SK-N-SH (cell line): Measurements from ENCODE around the gene THSD8. TPM values are rescaled to one million over a fixed set of nuclear protein-coding genes. Genes with fewer than 3 reads are reported as not detected.

ENCODE experiments used
- CTCF ChIA-PET: fragments of 300-600, 350-600 bp; formaldehyde crosslinking; extraction: SDS; loops from one replicate; lab custom pipeline; 2021; lab: Yijun Ruan, JAX
- POLR2A ChIA-PET: fragments of 350-600 bp; sonication (Branson Sonifier 250); formaldehyde crosslinking; extraction: SDS; loops from one replicate; lab custom pipeline; 2020; ENCODE audit warnings: antibody characterized with exemption, inconsistent platforms; lab: Yijun Ruan, JAX
- DNase-seq: peaks from one replicate; pipeline ENCODE4 v3.0.0; 2012
- H2AFZ ChIP-seq: fragments of 200-600 bp; sonication (generic); 2 replicates; pipeline ENCODE4 v1.8.1; 2016; ENCODE audit warnings: antibody characterized with exemption, mild to moderate bottlenecking, low read depth
- H3F3A ChIP-seq: fragments of 200-600 bp; sonication (generic); replicated peaks from 2 replicates; pipeline ENCODE3; 2016; ENCODE audit warnings: antibody characterized with exemption, mild to moderate bottlenecking; ENCODE audit not compliant: insufficient read depth
- H3K27ac ChIP-seq, 2 experiments: fragments of 200-500 bp in 1 of 2; fragments of 200-600 bp in 1 of 2; sonication (Bioruptor generic) in 1 of 2; sonication (generic), shearing (Covaris generic) in 1 of 2; 2 replicates each; pipeline versions ENCODE4 v1.5.1 to v1.6.1; 2014 to 2016; ENCODE audit warnings: low read depth in 2 of 2, inconsistent platforms in 1 of 2, low read length in 1 of 2, mild to moderate bottlenecking in 1 of 2, mixed read lengths in 1 of 2
- H3K27me3 ChIP-seq: fragments of 200-600 bp; sonication (generic), shearing (Covaris generic); 2 replicates; pipeline ENCODE4 v1.6.1; 2016; ENCODE audit warnings: mixed run types; ENCODE audit not compliant: insufficient read depth
- H3K36me3 ChIP-seq, 2 experiments: fragments of 200-500 bp in 1 of 2; fragments of 200-600 bp in 1 of 2; sonication (Bioruptor generic) in 1 of 2; sonication (generic) in 1 of 2; replicated peaks in 1 of 2; 2 replicates each; pipeline versions ENCODE3 to v1.5.1; 2014 to 2016; ENCODE audit warnings: low read length in 1 of 2, mild to moderate bottlenecking in 1 of 2; ENCODE audit not compliant: insufficient read depth in 2 of 2, control insufficient read depth in 1 of 2
- H3K4me1 ChIP-seq, 2 experiments: fragments of 200-500 bp in 1 of 2; fragments of 200-600 bp in 1 of 2; sonication (Bioruptor generic) in 1 of 2; sonication (generic), shearing (Covaris generic) in 1 of 2; 2 replicates each; pipeline versions ENCODE4 v1.5.1 to v1.6.1; 2014 to 2016; ENCODE audit warnings: low read depth in 1 of 2, low read length in 1 of 2, mixed run types in 1 of 2; ENCODE audit not compliant: insufficient read depth in 2 of 2, control insufficient read depth in 1 of 2
- H3K4me2 ChIP-seq: fragments of 200-600 bp; sonication (generic), shearing (Covaris generic); 2 replicates; pipeline ENCODE4 v1.6.1; 2017; ENCODE audit warnings: mixed run types
- H3K4me3 ChIP-seq, 2 experiments: fragments of 200-500 bp in 1 of 2; fragments of 200-600 bp in 1 of 2; sonication (Bioruptor generic) in 1 of 2; sonication (generic), shearing (Covaris generic) in 1 of 2; 2 replicates each; pipeline versions ENCODE4 v1.5.1 to v1.8.1; 2014 to 2016; ENCODE audit warnings: low read depth in 2 of 2, inconsistent platforms in 1 of 2, low read length in 1 of 2, mild to moderate bottlenecking in 1 of 2, mixed read lengths in 1 of 2, moderate library complexity in 1 of 2
- H3K79me2 ChIP-seq: fragments of 200-600 bp; sonication (generic); 2 replicates; pipeline ENCODE4 v1.8.1; 2017; ENCODE audit warnings: mild to moderate bottlenecking; ENCODE audit not compliant: insufficient read depth
- H3K9ac ChIP-seq: fragments of 200-600 bp; sonication (generic); 2 replicates; pipeline ENCODE4 v1.6.1; 2017; ENCODE audit warnings: mixed run types
- H3K9me2 ChIP-seq: fragments of 200-600 bp; sonication (generic); 2 replicates; pipeline ENCODE4 v1.6.1; 2017; ENCODE audit warnings: mixed run types
- H3K9me3 ChIP-seq: fragments of 200-600 bp; sonication (generic); 2 replicates; pipeline ENCODE4 v1.6.1; 2017; ENCODE audit warnings: mixed run types, mild to moderate bottlenecking, moderate library complexity
- H4K20me1 ChIP-seq: fragments of 200-600 bp; sonication (generic); 2 replicates; pipeline ENCODE4 v1.6.1; 2017; ENCODE audit warnings: mild to moderate bottlenecking, mixed run types; ENCODE audit not compliant: insufficient read depth
- CHD2 ChIP-seq: fragments of 150-350 bp; IDR thresholded peaks from 2 replicates; pipeline ENCODE4 v1.6.1; 2018; ENCODE audit warnings: low read length; ENCODE audit not compliant: partially characterized antibody
- EZH2phosphoT487 ChIP-seq: fragments of 200-600 bp; sonication (generic); IDR thresholded peaks from 2 replicates; pipeline ENCODE4 v1.6.1; 2017; ENCODE audit warnings: low read depth, mixed run types, mild to moderate bottlenecking, antibody characterized with exemption, moderate library complexity, borderline replicate concordance
- GATA2 ChIP-seq: sonication (generic); formaldehyde crosslinking; IDR thresholded peaks from 2 replicates; pipeline ENCODE4 v1.5.0; 2020; ENCODE audit warnings: mild to moderate bottlenecking, missing genetic modification reagents
- MEF2A ChIP-seq: IDR thresholded peaks from 2 replicates; pipeline ENCODE4 v1.4.0; 2012; ENCODE audit warnings: low read depth, borderline replicate concordance
- MXI1 ChIP-seq: IDR thresholded peaks from 2 replicates; pipeline ENCODE4 v1.6.1; 2012; ENCODE audit warnings: mild to moderate bottlenecking, low read depth, low read length, improper control_type of control experiment
- NFIC ChIP-seq: IDR thresholded peaks from 2 replicates; pipeline ENCODE4 v1.4.0; 2012; ENCODE audit warnings: borderline replicate concordance
- NRF1 ChIP-seq: IDR thresholded peaks from 2 replicates; pipeline ENCODE4 v1.6.1; 2012; ENCODE audit warnings: low read depth, mild to moderate bottlenecking, low read length
- RAD21 ChIP-seq: IDR thresholded peaks from 2 replicates; pipeline ENCODE4 v1.6.1; 2012; ENCODE audit warnings: mild to moderate bottlenecking, low read length
- RCOR1 ChIP-seq: fragments of 150-350 bp; IDR thresholded peaks from 2 replicates; pipeline ENCODE4 v1.6.1; 2017; ENCODE audit warnings: antibody characterized with exemption, low read length
- SIN3A ChIP-seq: IDR thresholded peaks from 2 replicates; pipeline ENCODE4 v1.6.1; 2012; ENCODE audit warnings: low read depth, mild to moderate bottlenecking, low read length, moderate library complexity, borderline replicate concordance
- SMC3 ChIP-seq: IDR thresholded peaks from 2 replicates; pipeline ENCODE4 v1.6.1; 2012; ENCODE audit warnings: low read depth, low read length, improper control_type of control experiment
- TAF1 ChIP-seq: IDR thresholded peaks from 2 replicates; pipeline ENCODE4 v1.6.1; 2012; ENCODE audit warnings: low read depth, mild to moderate bottlenecking, low read length, moderate library complexity, borderline replicate concordance
- YY1 ChIP-seq: IDR thresholded peaks from 2 replicates; pipeline ENCODE4 v1.4.0; 2012; ENCODE audit warnings: low read depth, mild to moderate bottlenecking
- WGBS: methylation state at CpG from one replicate; pipeline ENCODE4 v1.1.6; 2017; ENCODE audit warnings: low lambda C conversion rate; 5-methylcytosine and 5-hydroxymethylcytosine counted together
- polyA plus RNA-seq, 3 experiments: library from polyadenylated mRNA; depleted of rRNA; stranded (reverse); fragments of >200 nt; gene quantifications; 2 replicates each; pipeline ENCODE4 v1.2.3, GENCODE V29; 2012
- TF ChIP-seq, protein P1 (sequence below): IDR thresholded peaks from 2 replicates; pipeline ENCODE4 v1.4.0; 2012; ENCODE audit warnings: low read depth, borderline replicate concordance
- TF ChIP-seq, protein P2 (sequence below): IDR thresholded peaks from 2 replicates; pipeline ENCODE4 v1.4.0; 2012; ENCODE audit warnings: low read depth
- TF ChIP-seq, protein P3 (sequence below): IDR thresholded peaks from 2 replicates; pipeline ENCODE4 v1.6.1; 2012; ENCODE audit warnings: mild to moderate bottlenecking, low read depth, low read length, moderate library complexity

Gene THSD8
- polyA plus RNA-seq, 1 of the 3 experiments (the other 2 are of a cell fraction) = not detected

- H3K79me2 ChIP-seq = no peaks in the 10 kb centered on the region
- H3K27ac ChIP-seq = peak within 1 kb of the TSS in 1 of 2 experiments; percentile 73; a peak in 1 of 4 replicates
- no peaks in the 10 kb centered on the region for H3K36me3 ChIP-seq
- H3K9me3 ChIP-seq = no peaks in the 10 kb centered on the region
- peak within 1 kb of the TSS; percentile 79 for H2AFZ ChIP-seq
- CTCF ChIA-PET = interaction anchor here (1.0 to 12.1 kb wide), 8 partner anchors 12 to 73 kb away, joined by 3 to 447 read pairs (median 10); partner anchors contain the start of genes JUNB, PRDX2 and THSD8
- H3K9ac ChIP-seq = peak within 1 kb of the TSS; percentile 70
- H3K4me3 ChIP-seq = peak within 1 kb of the TSS; percentile 73 to 75
- no peaks in the 10 kb centered on the region for H4K20me1 ChIP-seq
- 46% methylated on average over 27 of the region's 58 CpGs for WGBS
- peaks cover 25% of the 10 kb centered on the region for H3F3A ChIP-seq
- no peaks in the 10 kb centered on the region for H3K27me3 ChIP-seq
- DNase-seq = no peak
- POLR2A ChIA-PET = interaction anchor here (0.7 kb wide), 1 partner anchor 17 kb away, joined by 3 read pairs; no protein-coding TSS in a partner anchor
- H3K4me1 ChIP-seq = peaks cover 19 to 50% of the 10 kb centered on the region in 2 experiments; a peak in 3 of 4 replicates
- H3K9me2 ChIP-seq = no peaks in the 10 kb centered on the region
- peak within 1 kb of the TSS; percentile 96 for H3K4me2 ChIP-seq
- TF ChIP-seq SIN3A (no peak), MEF2A (no peak), NRF1 (no peak), EZH2phosphoT487 (no peak)
- TF ChIP-seq, protein P1, sequence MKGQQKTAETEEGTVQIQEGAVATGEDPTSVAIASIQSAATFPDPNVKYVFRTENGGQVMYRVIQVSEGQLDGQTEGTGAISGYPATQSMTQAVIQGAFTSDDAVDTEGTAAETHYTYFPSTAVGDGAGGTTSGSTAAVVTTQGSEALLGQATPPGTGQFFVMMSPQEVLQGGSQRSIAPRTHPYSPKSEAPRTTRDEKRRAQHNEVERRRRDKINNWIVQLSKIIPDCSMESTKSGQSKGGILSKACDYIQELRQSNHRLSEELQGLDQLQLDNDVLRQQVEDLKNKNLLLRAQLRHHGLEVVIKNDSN = peak; percentile 75; the same call in 1 of the 2 replicates
- TF ChIP-seq, protein P2, sequence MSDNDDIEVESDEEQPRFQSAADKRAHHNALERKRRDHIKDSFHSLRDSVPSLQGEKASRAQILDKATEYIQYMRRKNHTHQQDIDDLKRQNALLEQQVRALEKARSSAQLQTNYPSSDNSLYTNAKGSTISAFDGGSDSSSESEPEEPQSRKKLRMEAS = 0 out of 2 replicates have a peak, but pooled peaks have one; percentile 13
These were observed 27.0 kb upstream of the THSD8 start, which contains the start of gene HOOK2 for GRCh38 chr19:12774588-12775555. Gene HOOK2 (minus strand): TSS chr19:12775552. CDS start chr19:12775449, 103 bp downstream.

DNA sequence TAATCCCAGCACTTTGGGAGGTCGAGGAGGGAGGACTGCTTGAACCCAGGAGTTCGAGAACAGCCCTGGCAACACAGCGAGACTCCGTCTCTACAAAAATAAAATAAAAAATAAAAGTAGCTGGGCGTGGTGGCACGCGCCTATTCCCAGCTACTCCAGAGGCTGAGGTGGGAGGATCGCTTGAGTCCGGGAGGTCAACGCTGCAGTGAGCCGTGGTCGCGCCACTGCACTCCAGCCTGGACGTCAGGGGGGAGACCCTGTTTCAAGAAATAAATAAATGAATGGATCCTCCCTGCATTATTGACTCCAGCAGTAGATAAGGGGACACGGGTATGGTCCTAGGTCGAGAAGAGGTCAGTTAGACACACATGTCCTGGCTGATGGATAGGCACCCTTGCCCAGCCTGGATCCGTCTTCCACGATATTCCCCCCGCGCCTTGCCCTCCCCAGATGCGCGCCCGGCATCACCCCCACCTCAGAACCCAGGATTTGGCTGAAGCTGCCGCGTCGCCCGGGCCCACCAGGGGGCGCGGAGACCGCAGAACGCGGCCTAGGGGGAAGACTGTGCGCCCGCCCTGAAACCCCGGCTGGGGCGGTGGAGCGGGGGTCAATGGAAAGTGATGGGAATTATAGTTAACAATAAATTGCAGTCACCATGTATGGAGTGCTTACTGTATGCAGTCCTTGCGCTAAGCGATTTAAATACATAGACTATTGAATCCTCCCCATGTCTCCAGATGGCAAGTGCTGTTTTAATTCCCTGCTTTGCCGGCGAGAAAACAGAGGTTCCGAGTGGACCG lies 24.5 kb upstream of the THSD8 start:
- H4K20me1 ChIP-seq = no peaks in the 10 kb centered on the region
- no peaks in the 10 kb centered on the region for H3K36me3 ChIP-seq
- H3K27me3 ChIP-seq = no peaks in the 10 kb centered on the region
- H3K27ac ChIP-seq = peak overlapping the region; percentile 90 to 98
- ChIA-PET POLR2A (interaction anchor here (1.0 to 3.5 kb wide), 6 partner anchors 12 to 70 kb away, joined by 3 to 88 read pairs (median 5); partner anchors contain the start of gene JUNB), CTCF (interaction anchor here (0.7 to 12.1 kb wide), 27 partner anchors 11 to 265 kb away, joined by 3 to 447 read pairs (median 4); partner anchors contain the start of genes GET3, JUNB, MAST1 and PRDX2)
- peak overlapping the region; percentile 52 to 64 for H3K4me3 ChIP-seq
- 12% methylated on average over 42 of the region's 43 CpGs for WGBS
- peak overlapping the region; percentile 80 for H2AFZ ChIP-seq
- peak; percentile 89 for DNase-seq
- H3F3A ChIP-seq = peaks cover 38% of the 10 kb centered on the region
- peak overlapping the region; percentile 51 for H3K9ac ChIP-seq
- H3K9me3 ChIP-seq = no peaks in the 10 kb centered on the region
- no peaks in the 10 kb centered on the region for H3K79me2 ChIP-seq
- H3K4me1 ChIP-seq = peaks cover 24 to 41% of the 10 kb centered on the region in 2 experiments; a peak in 3 of 4 replicates
- peak overlapping the region; percentile 91 for H3K4me2 ChIP-seq
- H3K9me2 ChIP-seq = no peaks in the 10 kb centered on the region
- no peak for TF ChIP-seq TAF1
- TF ChIP-seq NFIC = no peak
- peak; percentile 96 for TF ChIP-seq SMC3
- TF ChIP-seq SIN3A = 0 out of 2 replicates have a peak, but pooled peaks have one; percentile 35
- peak; percentile 41 for TF ChIP-seq GATA2 (CRISPR knock-in tag)
- TF ChIP-seq MXI1 = no peak; the same call in 1 of the 2 replicates
- TF ChIP-seq RAD21 = peak; percentile 83
- no peak for TF ChIP-seq YY1
- TF ChIP-seq, protein P3, sequence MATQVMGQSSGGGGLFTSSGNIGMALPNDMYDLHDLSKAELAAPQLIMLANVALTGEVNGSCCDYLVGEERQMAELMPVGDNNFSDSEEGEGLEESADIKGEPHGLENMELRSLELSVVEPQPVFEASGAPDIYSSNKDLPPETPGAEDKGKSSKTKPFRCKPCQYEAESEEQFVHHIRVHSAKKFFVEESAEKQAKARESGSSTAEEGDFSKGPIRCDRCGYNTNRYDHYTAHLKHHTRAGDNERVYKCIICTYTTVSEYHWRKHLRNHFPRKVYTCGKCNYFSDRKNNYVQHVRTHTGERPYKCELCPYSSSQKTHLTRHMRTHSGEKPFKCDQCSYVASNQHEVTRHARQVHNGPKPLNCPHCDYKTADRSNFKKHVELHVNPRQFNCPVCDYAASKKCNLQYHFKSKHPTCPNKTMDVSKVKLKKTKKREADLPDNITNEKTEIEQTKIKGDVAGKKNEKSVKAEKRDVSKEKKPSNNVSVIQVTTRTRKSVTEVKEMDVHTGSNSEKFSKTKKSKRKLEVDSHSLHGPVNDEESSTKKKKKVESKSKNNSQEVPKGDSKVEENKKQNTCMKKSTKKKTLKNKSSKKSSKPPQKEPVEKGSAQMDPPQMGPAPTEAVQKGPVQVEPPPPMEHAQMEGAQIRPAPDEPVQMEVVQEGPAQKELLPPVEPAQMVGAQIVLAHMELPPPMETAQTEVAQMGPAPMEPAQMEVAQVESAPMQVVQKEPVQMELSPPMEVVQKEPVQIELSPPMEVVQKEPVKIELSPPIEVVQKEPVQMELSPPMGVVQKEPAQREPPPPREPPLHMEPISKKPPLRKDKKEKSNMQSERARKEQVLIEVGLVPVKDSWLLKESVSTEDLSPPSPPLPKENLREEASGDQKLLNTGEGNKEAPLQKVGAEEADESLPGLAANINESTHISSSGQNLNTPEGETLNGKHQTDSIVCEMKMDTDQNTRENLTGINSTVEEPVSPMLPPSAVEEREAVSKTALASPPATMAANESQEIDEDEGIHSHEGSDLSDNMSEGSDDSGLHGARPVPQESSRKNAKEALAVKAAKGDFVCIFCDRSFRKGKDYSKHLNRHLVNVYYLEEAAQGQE = no peak
- no peak for TF ChIP-seq RCOR1
- peak; percentile 27; the same call in 1 of the 2 replicates for TF ChIP-seq NRF1
- peak; percentile 40 for TF ChIP-seq CHD2
